Daoy (cell line): ENCODE results near the gene SNAP25. TPM values are rescaled to one million over a fixed set of nuclear protein-coding genes. Genes with fewer than 3 reads are reported as not detected.

Experiments
- DNase-seq: peaks from one replicate; pipeline ENCODE4 v3.0.0-alpha.2; 2015; ENCODE audit warnings: low read depth
- total RNA-seq: library from RNA; depleted of rRNA; stranded (reverse); fragments of >200 nt; shearing (Covaris generic); gene quantifications from 2 replicates; pipeline ENCODE4 v1.2.3, GENCODE V29; 2014

The SNAP25 gene
- total RNA-seq, 1 experiment from 2014 or later, result 0.80 TPM

DNA sequence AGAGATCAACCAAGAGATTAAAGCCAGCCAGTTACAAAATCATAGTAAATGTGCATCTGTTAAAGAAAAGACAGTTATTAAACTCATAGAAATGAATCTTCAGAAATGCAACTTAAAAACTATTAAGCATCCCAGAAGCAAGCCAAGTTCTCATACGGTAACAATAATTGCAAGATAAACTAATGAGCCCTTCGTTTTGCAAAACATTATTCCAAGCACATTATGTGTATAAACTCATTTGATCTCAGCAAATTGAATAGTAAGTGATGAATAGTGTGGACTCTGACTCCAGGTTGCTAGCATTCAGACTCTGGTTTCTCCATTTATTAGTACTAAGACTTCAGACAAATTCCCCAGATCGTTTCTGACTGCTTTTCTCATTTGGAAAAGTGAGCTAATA is 85.2 kb downstream of the SNAP25 start:
- no peak for DNase-seq

DNA sequence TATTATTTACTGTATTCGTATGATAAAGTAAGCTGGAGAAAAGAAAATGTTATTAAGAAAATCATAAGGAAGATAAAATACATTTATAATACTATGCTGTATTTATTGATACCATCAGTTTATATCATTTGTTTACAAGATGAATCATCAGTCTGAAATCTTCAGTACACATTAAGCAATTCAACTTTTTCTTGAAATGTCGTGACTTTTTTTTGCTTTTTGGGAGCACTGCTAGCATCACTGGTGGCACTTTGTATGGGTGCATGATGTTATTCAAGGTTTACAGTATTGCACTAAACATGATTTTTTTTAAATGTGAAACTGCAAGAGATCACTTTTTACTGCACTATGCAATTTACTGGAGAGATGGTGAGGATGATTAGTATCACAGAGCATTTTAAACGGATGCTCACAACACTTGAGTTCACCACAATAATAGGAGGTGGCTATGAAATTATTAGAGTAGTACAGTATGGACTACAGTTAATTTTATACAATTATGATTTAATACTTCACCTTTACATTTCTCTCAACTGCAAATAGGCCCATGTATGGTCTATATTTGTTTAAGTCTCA is 85.9 kb downstream of the SNAP25 start:
- DNase-seq, result no peak

DNA sequence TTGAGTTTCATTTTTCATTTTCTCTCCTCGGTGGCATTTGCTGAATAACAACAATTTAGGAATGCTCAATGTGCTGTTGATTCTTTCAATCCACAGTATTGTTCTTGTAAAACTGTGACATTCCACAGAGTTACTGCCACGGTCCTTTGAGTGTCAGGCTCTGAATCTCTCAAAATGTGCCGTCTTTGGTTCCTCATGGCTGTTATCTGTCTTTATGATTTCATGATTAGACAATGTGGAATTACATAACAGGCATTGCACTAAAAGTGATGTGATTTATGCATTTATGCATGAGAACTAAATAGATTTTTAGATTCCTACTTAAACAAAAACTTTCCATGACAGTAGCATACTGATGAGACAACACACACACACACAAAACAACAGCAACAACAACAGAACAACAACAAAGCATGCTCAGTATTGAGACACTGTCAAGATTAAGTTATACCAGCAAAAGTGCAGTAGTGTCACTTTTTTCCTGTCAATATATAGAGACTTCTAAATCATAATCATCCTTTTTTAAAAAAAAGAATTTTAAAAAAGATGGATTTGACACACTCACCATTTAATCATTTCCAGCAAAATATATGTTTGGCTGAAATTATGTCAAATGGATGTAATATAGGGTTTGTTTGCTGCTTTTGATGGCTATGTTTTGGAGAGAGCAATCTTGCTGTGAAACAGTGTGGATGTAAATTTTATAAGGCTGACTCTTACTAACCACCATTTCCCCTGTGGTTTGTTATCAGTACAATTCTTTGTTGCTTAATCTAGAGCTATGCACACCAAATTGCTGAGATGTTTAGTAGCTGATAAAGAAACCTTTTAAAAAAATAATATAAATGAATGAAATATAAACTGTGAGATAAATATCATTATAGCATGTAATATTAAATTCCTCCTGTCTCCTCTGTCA is 88.1 kb downstream of the SNAP25 start:
- peak; percentile 72 for DNase-seq

DNA sequence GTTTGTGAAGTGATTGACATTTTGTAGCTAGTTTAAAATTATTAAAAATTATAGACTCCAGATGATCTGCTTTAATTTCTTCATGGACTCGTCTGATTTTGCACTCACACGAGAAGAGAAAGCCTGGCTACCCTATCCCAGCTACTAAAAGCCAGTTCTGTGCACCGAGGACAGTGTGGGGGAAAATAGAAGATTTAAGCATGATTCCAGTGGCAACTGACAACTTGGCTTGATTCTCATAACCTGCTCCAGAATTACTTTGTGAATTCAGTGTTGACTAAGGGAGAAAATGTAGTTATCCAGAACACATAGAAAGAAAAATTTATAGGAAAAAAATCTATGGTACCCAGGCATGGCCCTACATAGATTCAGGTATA is 88.7 kb downstream of the SNAP25 start:
- peak; percentile 47 for DNase-seq

DNA sequence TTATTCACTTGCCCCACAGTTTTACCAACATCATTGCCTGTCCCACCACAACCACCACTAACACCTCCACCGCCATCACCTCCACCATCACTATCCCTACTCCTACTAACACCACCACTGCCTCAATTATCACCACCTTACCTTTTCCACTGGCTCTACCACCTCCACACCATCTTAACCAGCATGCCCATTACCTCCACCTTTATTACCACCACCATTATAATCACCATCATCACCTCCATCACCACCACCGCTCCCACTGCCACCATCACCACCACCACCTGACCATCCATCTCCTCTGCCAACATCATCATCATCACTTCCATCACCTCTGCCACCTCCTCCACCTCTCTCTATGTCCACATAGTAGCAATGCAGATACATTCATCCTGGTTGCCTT is 90.0 kb downstream of the SNAP25 start:
- DNase-seq, result no peak

DNA sequence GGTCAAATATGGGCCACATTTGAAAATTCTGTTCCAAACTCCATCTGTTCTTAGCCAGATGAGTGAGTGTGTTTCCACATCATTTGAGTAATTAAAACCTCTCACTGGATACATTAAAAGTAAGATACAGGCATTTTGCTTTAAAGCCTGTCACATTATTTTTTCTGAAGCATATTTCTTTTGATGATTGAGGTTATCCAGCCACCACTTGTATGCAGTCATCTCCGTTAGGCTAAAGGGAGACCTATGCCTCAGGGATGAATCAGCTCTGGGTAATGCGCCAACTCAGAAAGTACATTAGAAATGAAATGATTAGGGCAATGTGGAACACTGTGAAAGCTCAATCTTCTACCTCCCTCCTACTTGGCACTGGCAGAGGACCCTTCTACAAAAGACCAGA is 90.7 kb downstream of the SNAP25 start:
- peak; percentile 89 for DNase-seq

DNA sequence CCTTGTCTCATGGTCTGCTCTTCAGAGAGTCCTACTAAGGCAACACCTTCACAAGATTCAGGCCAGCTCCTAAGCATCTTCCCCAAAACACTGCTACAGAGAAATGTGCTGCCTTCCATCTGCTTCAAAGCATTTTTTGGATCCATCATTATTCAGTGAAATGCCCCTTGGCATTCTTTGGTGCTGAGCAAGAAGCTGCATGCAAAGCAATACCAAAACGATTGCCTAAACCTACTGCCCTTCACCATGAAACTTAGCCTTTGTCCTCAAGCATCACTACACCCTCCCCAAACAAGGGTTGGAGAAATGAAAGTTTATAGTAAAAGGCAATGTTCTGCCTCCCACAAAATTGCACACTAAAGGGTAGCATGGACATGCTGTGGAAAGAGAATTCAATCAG is 93.5 kb downstream of the SNAP25 start:
- no peak for DNase-seq

DNA sequence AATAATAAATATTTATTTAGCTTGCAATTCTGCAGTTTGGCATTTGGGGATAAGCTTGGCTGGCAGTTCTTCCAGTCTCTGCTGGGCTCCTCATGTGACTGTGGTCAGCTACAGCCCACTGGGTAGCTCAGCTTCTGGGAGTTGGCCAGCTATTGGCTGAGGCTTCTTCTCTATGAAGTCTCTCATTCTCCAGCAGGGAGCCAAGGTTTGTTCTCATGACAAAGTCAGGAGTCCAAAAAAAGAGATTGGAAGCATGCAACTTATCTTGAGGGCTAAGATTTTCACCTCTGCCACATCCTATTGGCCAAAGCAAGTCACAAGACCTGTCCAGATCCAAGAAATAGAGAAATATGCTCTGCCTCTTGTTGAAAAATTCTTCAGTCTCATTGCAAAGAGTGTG is 94.6 kb downstream of the SNAP25 start:
- DNase-seq, result no peak

DNA sequence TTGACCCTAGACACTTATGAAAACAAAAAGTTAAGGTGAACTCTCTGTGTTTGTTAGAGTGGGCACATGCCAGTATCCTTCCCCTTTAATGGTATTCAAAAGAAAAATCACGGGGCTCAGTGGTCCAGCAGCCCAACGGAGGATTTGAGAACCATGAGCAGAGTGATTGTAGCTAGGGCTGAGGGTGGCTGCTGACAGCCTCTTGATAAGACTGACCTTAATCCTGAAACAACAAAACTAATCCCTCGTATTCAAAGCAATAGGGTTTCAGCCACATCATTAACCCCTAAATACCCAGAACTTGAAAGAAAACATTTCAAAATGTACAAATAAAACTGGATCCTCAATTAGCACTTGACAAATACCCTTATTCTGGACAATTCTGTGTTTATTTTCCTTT is 95.1 kb downstream of the SNAP25 start:
- DNase-seq, result no peak

DNA sequence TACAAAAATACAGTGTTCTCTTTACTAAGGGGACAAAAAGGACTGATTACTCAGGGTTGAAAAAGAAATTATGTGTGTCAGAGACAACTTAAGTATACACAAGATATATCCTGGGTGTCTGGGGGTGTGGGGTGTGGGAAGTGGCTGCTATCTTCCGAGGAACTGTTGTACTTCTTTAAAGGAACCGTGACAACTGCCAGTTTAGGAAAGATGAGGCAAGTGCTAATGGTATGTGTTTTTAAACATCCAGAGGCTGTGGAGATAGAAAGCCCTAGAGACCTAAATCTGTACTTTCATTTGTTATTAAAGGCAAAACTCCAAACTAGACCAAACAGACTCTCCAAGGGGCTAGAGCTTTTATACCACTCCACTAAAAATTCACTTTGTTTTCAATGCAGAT is 95.6 kb downstream of the SNAP25 start:
- DNase-seq, result peak; percentile 25

DNA sequence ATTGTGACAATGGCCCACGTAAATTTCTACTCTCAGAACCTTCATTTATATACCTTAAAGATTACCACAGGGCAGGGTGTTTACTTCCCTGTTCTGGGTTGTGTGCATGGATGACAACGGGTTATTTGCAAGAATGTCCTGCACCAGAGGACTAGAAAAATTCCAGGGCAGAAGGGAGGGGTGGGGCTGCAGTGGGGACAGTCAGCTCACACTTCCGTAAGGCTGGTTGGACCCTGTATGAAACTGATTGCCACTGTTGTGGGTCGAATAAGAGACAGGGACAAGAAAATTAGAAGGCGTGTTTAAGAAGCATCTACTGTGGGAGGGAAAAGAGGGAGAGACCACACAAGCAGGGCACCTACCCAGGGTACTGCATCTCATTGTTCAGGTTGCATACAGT is 96.5 kb downstream of the SNAP25 start:
- DNase-seq, result no peak

DNA sequence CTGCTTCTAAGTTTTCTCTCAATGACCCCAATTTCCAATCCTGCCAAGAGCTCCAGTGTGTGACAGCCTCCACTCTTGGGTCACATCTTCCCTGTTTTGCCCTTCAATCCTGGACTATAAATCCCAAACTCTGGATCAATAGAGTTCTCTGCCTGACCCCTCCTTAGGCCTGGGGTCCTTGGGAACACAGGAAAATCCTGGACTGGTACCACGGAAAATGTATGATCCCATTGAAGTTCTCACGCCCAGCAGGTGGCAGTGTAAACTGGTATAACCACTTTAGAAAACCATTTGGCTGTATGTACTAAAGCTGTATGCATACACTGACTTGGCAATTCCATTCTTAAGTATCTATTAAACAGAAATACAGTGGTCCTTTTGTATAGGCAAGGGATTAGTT is 98.0 kb downstream of the SNAP25 start:
- DNase-seq, result peak; percentile 22

DNA sequence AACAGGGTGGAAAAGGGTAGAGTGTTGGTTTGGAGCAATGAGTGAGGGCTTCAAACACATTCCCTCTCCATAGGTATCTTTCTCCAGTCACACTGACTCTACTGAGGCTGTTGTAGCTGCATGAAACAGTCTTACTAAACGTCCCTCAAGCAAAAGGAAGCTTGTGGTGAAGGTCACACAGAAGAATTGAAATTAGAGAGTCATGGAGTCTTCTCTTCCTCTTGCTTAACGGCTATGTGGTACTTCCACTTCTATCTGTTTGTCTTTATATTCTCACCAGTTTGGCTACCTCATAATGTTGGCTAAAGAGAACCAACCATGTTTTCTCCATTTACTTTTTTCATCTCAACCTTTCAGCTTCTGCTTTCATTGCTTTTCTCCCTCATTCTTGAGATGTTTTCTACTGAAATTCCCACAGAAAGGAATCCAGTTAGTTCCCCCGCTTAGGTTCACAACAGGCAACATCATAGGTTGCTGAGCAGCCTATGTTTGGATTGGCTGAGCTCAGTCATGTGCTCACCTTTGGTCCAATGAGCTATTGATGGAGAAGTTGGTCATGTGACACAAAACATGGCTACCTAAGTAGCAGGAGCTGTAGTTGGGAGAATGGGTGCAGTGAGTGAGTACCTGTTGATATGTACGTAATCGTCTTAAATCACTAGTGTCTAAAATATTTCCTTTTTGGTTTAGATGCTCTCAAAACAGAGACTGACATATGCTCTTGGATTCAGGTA is 99.8 kb downstream of the SNAP25 start:
- no peak for DNase-seq

DNA sequence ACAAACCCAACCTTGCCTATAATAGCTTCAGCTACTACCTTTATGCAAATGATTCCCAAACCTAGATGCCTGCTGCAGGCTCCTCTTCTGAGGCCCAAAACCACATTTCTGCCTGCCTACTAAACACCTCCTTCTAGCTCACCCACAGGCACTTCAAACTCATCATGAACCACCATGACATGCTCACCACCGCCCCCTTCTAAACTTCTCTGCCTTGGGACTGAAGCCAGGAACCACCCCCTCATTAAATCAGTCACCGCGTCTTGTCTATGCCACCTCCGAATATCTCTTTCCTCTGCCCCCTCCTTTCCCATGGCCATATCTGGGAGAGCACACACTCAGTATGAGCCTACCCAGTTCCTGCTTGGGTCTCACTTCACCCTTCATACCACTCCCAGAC is 101.2 kb downstream of the SNAP25 start:
- DNase-seq, result peak; percentile 40

DNA sequence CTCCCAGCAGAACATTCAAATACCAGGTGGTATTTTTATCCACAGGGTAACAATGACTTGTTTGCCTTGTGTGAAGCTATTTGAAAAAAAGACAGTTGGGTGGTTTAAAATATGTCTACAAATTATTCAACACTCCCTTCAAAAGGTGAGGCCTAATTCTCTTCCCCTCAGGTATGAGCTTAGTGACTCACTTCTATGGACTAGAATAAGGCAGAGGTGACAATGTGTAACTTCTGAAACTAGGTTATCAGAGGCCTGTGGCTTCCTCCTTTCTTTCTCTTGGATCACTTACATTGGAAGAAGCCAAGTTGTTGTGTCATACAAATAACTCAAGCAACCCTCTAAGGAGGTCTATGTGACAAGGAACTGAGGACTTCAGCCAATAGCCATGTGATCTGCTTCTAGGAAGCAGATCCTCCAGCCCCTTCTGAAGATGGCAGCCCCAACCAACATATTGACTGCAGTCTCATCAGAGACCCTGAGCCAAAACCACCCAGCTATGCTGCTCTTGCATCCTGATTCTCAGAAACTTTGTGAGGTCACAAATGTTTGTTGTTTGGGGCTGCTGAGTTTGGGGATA is 102.6 kb downstream of the SNAP25 start:
- DNase-seq, result no peak

DNA sequence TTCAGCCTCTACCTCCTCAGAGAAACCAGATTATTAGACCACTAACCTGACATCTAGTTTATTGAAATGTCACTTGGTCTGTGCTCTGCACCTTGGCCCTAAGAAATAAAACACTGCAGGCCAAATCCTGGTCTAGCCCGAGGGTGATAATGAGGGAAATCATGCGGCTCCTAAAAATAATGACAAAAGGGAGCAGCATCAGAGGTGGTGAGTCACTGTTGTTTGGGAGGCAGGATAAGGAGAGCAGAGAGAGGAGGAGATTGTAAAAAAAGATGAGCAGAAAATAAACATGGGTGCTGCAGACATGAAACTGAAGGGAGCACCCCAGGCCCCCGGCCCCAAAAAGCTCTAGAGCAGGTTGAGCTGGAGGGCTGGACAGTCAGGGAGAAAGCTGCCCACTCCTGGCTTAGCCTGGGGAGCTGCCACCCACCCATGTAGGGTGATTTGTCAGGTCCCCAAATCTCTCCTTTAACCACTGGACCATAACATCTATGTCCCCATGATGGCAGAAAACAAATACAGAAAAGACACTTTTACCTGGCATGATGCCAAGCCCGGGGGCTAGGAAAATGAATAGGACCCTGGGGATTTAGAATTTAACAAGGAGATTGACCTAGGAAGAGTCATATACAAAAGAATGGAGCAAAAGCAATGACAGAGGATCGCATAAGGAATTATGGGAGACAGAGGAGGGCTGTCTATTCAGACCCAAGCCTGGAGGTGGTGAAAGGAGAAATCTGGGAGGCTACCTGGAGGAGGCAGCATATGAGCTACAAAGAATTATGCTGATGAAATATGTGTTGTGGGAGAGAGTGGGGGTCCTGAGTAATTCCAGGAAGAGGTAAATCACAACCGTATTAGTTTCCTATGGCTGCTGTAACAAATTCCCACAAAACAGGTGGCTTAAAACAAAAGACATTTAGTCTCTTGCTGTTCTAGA is 103.7 kb downstream of the SNAP25 start:
- peak; percentile 28 for DNase-seq

DNA sequence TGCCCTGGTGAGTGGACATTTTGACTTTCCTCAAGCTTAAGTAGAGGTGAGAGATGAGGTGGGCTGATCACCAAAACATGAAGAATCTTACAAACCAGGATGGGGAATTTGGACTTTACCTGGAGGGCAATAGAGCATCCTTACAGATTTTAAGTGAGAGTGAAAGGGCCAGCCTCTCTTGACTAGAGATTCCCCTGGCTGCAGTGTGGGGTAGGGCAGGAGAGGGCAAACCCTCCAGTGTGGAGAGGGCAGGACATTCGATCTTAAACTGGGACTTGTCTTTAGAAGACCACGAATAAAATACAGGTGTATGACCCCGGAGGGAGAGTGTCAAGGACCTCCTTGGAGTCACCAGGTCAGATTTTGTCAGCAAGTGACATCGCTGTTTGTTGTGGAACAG is 105.1 kb downstream of the SNAP25 start:
- DNase-seq, result no peak

DNA sequence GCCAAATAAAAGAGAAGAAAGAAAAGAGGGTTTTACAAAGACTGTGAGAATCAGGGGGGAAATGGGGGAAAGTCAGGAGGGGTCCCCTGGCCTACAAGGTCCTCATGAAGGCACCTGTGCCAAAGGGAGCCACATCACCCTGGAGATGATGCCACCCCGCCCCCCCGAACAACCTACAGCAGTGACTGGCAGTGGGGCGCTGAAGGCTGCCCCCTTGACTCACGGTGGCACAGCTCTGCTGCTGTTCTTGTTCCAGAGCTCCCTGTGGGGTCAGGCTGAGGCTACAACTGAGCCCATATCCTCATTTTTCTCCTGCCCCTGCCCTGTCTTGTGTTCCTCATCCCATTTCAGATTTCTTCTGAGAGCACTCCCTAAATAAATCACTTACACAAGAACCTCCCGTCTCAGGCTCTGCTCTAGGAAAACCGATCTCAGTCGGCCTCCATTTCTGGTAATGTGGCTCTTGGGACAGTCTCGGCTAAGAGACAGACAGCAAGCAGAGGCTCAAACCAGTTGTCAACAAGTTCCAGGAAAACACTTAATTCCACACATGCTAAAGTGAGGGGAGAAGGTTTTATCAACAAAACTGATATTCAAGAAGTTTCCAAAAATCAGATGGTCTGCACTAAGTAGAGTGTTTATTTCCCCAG is 105.7 kb downstream of the SNAP25 start:
- no peak for DNase-seq

DNA sequence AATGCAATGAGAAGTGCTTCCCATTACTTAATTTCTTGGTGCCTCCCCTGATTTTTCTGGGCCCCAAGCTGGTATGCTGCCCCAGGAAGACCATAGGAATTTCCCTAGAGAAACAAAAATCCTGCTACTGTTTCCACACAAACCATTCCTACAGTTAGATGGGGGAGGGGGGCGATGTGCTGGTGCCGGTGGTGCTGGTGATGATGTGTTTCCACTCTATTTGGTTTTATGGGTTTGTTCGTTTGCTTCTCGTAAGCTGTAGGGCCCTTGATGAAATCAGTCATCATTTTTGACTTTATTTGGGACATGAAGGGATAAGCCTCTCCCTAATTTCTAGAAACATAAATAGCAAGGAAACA is 110.2 kb downstream of the SNAP25 start:
- DNase-seq, result peak; percentile 45

DNA sequence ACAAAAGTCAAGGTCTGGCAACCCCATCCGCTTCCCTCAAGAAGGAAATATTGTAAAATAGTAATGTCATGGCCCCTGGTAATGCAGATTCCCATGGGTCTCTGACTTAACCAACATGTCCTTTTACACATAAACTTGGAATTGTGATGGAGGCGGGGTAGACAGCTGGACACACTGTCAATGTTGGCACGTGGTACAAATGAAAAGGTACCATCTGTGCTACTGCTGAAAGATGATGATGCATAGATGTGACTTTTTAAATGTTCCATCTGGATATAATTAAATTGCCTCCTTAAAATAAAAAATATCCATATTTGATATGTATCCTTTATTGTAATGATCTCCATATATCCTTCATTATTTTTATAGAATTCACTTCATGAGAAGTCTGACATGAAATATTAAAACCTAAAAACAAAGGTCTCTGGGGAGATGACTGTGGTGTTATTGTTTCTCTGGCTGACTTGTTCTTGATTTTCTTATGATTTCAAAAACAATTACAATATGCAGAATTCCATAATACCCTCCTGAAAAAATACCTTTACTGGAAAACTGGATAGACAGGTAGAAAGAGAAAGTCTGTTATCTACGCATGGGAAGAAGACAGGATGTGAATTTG is 110.9 kb downstream of the SNAP25 start:
- DNase-seq, result no peak
